Endodermal cell (in vitro differentiated cells): ENCODE results near the gene SMARCD1. TPM values are rescaled to one million over a fixed set of nuclear protein-coding genes. Genes with fewer than 3 reads are reported as not detected.

Experiments used
- DNase-seq: peaks from one replicate; pipeline ENCODE4 v3.0.0-alpha.2; 2017
- H3K27ac ChIP-seq: 2 replicates; pipeline ENCODE4 v1.5.1; 2013; ENCODE audit warnings: mild to moderate bottlenecking, low read depth, low read length, moderate library complexity
- H3K27me3 ChIP-seq: 2 replicates; pipeline ENCODE4 v1.6.1; 2013; ENCODE audit warnings: mild to moderate bottlenecking, low read length, moderate library complexity; ENCODE audit not compliant: insufficient read depth, control insufficient read depth, poor library complexity, severe bottlenecking
- H3K36me3 ChIP-seq: 2 replicates; pipeline ENCODE4 v1.7.0; 2013; ENCODE audit warnings: mild to moderate bottlenecking, low read length, moderate library complexity; ENCODE audit not compliant: control insufficient read depth, insufficient read depth
- H3K4me1 ChIP-seq: one replicate; pipeline ENCODE4 v1.7.0; 2013; ENCODE audit warnings: low read length; ENCODE audit not compliant: control insufficient read depth, insufficient read depth
- H3K4me3 ChIP-seq: 2 replicates; pipeline ENCODE4 v1.5.1; 2013; ENCODE audit warnings: mild to moderate bottlenecking, low read length, moderate library complexity
- H3K9ac ChIP-seq: 2 replicates; pipeline ENCODE4 v1.6.1; 2013; ENCODE audit warnings: mild to moderate bottlenecking, low read length, moderate library complexity; ENCODE audit not compliant: poor library complexity, severe bottlenecking; ENCODE audit errors: extremely low read depth
- H3K9me3 ChIP-seq: 2 replicates; pipeline ENCODE4 v1.6.1; 2013; ENCODE audit warnings: mild to moderate bottlenecking, low read length, moderate library complexity; ENCODE audit not compliant: control insufficient read depth
- H3K27ac Mint-ChIP-seq: 2 replicates; pipeline ENCODE4 v1.8.0; 2020; ENCODE audit warnings: mixed read lengths
- H3K27me3 Mint-ChIP-seq: 2 replicates; pipeline ENCODE4 v1.8.0; 2021; ENCODE audit warnings: mild to moderate bottlenecking, mixed read lengths; ENCODE audit not compliant: insufficient read depth
- H3K36me3 Mint-ChIP-seq: 2 replicates; pipeline ENCODE4 v1.8.0; 2020; ENCODE audit warnings: low read depth, mixed read lengths
- H3K4me1 Mint-ChIP-seq: 2 replicates; pipeline ENCODE4 v1.8.0; 2020; ENCODE audit warnings: mixed read lengths
- H3K4me3 Mint-ChIP-seq: 2 replicates; pipeline ENCODE4 v1.8.0; 2020; ENCODE audit warnings: mild to moderate bottlenecking, moderate library complexity, mixed read lengths
- H3K9me3 Mint-ChIP-seq: 2 replicates; pipeline ENCODE4 v1.8.0; 2020; ENCODE audit warnings: mild to moderate bottlenecking, mixed read lengths
- CTCF ChIP-seq: fragments of 200-600 bp; sonication (generic); conservative IDR thresholded peaks from 2 replicates; pipeline ENCODE4 v1.5.0; 2021; ENCODE audit warnings: antibody characterized with exemption, mild to moderate bottlenecking
- WGBS, 2 experiments: methylation state at CpG; one replicate each; pipeline versions ENCODE4 v1.1.5 to v1.1.7; 2013; ENCODE audit warnings: missing lambda C conversion rate in 2 of 2, mixed read lengths in 1 of 2; ENCODE audit not compliant: insufficient coverage in 1 of 2, insufficient read length in 1 of 2; 5-methylcytosine and 5-hydroxymethylcytosine counted together
- total RNA-seq, 2 donors: library from RNA; stranded (reverse); fragmentation: NEBNext Ultra II Directional in 1 of 2; extraction: Animal tissue kit (Norgen Biotek cat#: 25700) in 1 of 2; gene quantifications; 2 replicates in 1 of 2; 3 replicates in 1 of 2; pipeline ENCODE4 v1.2.1, GENCODE V29; 2021

SMARCD1 gene
- total RNA-seq, 2 donors from 2014 or later, result 118 to 125 TPM

- Mint-ChIP-seq H3K27me3 (no peaks in the 10 kb centered on the region), H3K4me3 (no peak overlapping the region), H3K36me3 (peaks cover 26% of the 10 kb centered on the region), H3K9me3 (no peaks in the 10 kb centered on the region), H3K27ac (no peak overlapping the region), H3K4me1 (peaks cover 7% of the 10 kb centered on the region)
- H3K4me3 ChIP-seq, result no peak overlapping the region
- H3K36me3 ChIP-seq, result peaks cover 10% of the 10 kb centered on the region
- H3K4me1 ChIP-seq, result no peaks in the 10 kb centered on the region
- TF ChIP-seq CTCF, result no peak
- H3K9me3 ChIP-seq, result no peaks in the 10 kb centered on the region
- no peak overlapping the region for H3K27ac ChIP-seq
- H3K9ac ChIP-seq, result no peak overlapping the region
- no peaks in the 10 kb centered on the region for H3K27me3 ChIP-seq
- WGBS, 2 experiments, result 91 to 94% methylated on average over 3 to 6 of the region's 6 CpGs
- no peak for DNase-seq
These were observed 32.0 kb downstream of the SMARCD1 start for GRCh38 chr12:50117057-50117622.

- Mint-ChIP-seq H3K4me1 (no peaks in the 10 kb centered on the region), H3K4me3 (no peak overlapping the region), H3K27ac (no peak overlapping the region), H3K27me3 (no peaks in the 10 kb centered on the region), H3K9me3 (no peaks in the 10 kb centered on the region), H3K36me3 (peaks cover 34% of the 10 kb centered on the region)
- WGBS, 2 experiments, result 100% methylated on average over 2 of the region's 2 CpGs; no CpG with 5 or more reads in 1 of the 2 experiments
- Histone ChIP-seq H3K27me3 (no peaks in the 10 kb centered on the region), H3K27ac (no peak overlapping the region), H3K4me3 (no peak overlapping the region), H3K4me1 (no peaks in the 10 kb centered on the region), H3K9ac (no peak overlapping the region), H3K9me3 (no peaks in the 10 kb centered on the region), H3K36me3 (peaks cover 10% of the 10 kb centered on the region)
- TF ChIP-seq CTCF, result no peak
- DNase-seq, result no peak
These were observed 34.2 kb downstream of the SMARCD1 start for GRCh38 chr12:50119387-50119786.

DNA sequence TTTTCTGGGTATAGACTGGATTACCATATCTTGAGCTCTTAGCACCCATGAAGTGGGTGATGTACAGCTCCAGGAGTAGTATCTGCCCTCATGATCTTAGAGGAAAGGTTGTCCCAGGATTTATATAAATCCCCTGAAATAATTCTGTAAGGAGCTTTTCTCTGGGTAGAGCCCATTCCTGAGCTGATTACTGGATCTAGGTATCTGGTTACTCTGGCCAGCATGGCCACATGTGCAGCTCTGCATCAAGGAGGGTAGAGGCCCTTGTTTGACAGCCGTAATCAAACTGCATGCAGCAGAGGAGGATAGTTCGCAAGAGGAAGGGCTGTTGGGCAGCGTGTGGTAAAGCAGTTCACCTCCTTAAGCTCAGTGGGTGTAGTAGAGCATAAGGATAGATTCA lies 35.4 kb downstream of the SMARCD1 start:
- H3K4me3 Mint-ChIP-seq, result no peak overlapping the region
- no peak overlapping the region for H3K27ac Mint-ChIP-seq
- 90 to 93% methylated on average over 3 of the region's 3 CpGs for WGBS, 2 experiments

More for the DNA sequence above, 35.4 kb downstream of the SMARCD1 start:
- Histone ChIP-seq H3K9me3 (no peaks in the 10 kb centered on the region), H3K36me3 (peaks cover 9% of the 10 kb centered on the region), H3K4me1 (no peaks in the 10 kb centered on the region), H3K27ac (no peak overlapping the region), H3K27me3 (no peaks in the 10 kb centered on the region), H3K4me3 (no peak overlapping the region), H3K9ac (no peak overlapping the region)
- Mint-ChIP-seq H3K4me1 (no peaks in the 10 kb centered on the region), H3K27me3 (no peaks in the 10 kb centered on the region), H3K36me3 (peaks cover 32% of the 10 kb centered on the region), H3K9me3 (no peaks in the 10 kb centered on the region)
- no peak for TF ChIP-seq CTCF
- DNase-seq, result no peak
